T-helper 1 cell treated with Interleukin-12 subunit alpha and Interleukin-12 subunit beta and Interleukin-4 antibody, amounts not matched to agents 30 ng/mL and 1 ng/mL, for 36 hours (primary cell): ENCODE data around the gene PDILT. TPM values are rescaled to one million over a fixed set of nuclear protein-coding genes. Genes with fewer than 3 reads are reported as not detected.
"Not testable (repeated sequence)": the region's sequence is repeated elsewhere in the genome, so short reads cannot be mapped to it uniquely, and the experiment has no call there.

Experiments
- intact Hi-C: fragments of 100-400 bp; cut with micrococcal nuclease; formaldehyde crosslinking; loops from one replicate; pipeline ENCODE4 v1.15.1; 2024
- total RNA-seq: library from RNA; stranded (reverse); gene quantifications from 2 replicates; pipeline ENCODE4 v1.2.3, GENCODE V29; 2022

The PDILT gene
- not detected in 2 replicates for total RNA-seq

GRCh38 chr16:20404637-20405036 is at the start of gene PDILT:
Gene PDILT (minus strand): TSS chr16:20404737. CDS start chr16:20399300, 5,437 bp downstream.
- intact Hi-C loops, result no loop called here

- intact Hi-C loops, result not testable (repeated sequence)
Observed at GRCh38 chr16:20453633-20454032, 49.1 kb upstream of the PDILT start.

GRCh38 chr16:20451364-20451763 is 46.8 kb upstream of the PDILT start, which contains the start of gene ACSM2A:
Gene ACSM2A (plus strand): TSS chr16:20451521. CDS start chr16:20460115, 8,594 bp downstream.
- intact Hi-C loops, result not testable (repeated sequence)

GRCh38 chr16:20446652-20447393 is 42.3 kb upstream of the PDILT start:
- intact Hi-C loops, result not testable (repeated sequence)

- intact Hi-C loops, result not testable (repeated sequence)
Observed at GRCh38 chr16:20441859-20442258, 37.3 kb upstream of the PDILT start.

GRCh38 chr16:20441191-20441590 is 36.7 kb upstream of the PDILT start:
- intact Hi-C loops, result no loop called here

- intact Hi-C loops, result not testable (repeated sequence)
Observed at GRCh38 chr16:20440731-20441130, 36.2 kb upstream of the PDILT start.

GRCh38 chr16:20439820-20440231 is 35.3 kb upstream of the PDILT start:
- intact Hi-C loops, result not testable (repeated sequence)

- intact Hi-C loops, result not testable (repeated sequence)
Observed at GRCh38 chr16:20438950-20439349, 34.4 kb upstream of the PDILT start.

- intact Hi-C loops, result no loop called here
Observed at GRCh38 chr16:20430948-20431347, 26.4 kb upstream of the PDILT start.

- intact Hi-C loops, result not testable (repeated sequence)
Observed at GRCh38 chr16:20430480-20430879, 25.9 kb upstream of the PDILT start.

GRCh38 chr16:20429499-20429898 is 25.0 kb upstream of the PDILT start:
- intact Hi-C loops, result not testable (repeated sequence)

GRCh38 chr16:20427401-20427797 is 22.9 kb upstream of the PDILT start:
- intact Hi-C loops, result not testable (repeated sequence)

GRCh38 chr16:20424129-20424866 is 19.8 kb upstream of the PDILT start:
- intact Hi-C loops, result no loop called here

- intact Hi-C loops, result not testable (repeated sequence)
Observed at GRCh38 chr16:20423772-20424128, 19.2 kb upstream of the PDILT start.

- intact Hi-C loops, result not testable (repeated sequence)
Observed at GRCh38 chr16:20421748-20422147, 17.2 kb upstream of the PDILT start.

GRCh38 chr16:20419093-20419492 is 14.6 kb upstream of the PDILT start:
- intact Hi-C loops, result not testable (repeated sequence)

- intact Hi-C loops, result no loop called here
Observed at GRCh38 chr16:20415541-20415940, 11.0 kb upstream of the PDILT start.

GRCh38 chr16:20411055-20411454 is 6.5 kb upstream of the PDILT start:
- intact Hi-C loops, result no loop called here

- intact Hi-C loops, result no loop called here
Observed at GRCh38 chr16:20410121-20410723, 5.7 kb upstream of the PDILT start.

GRCh38 chr16:20409398-20410120 is 5.0 kb upstream of the PDILT start, which contains the start of gene ACSM5:
Gene ACSM5 (plus strand): TSS chr16:20409534. CDS start chr16:20411485, 1,951 bp downstream.
- intact Hi-C loops, result no loop called here
